K562 (cell line): Measurements from ENCODE around the gene PCSK5. TPM values are rescaled to one million over a fixed set of nuclear protein-coding genes. Genes with fewer than 3 reads are reported as not detected.

Source experiments
- CTCF ChIP-seq, 3 experiments: IDR thresholded peaks in 2 of 3; conservative IDR thresholded peaks in 1 of 3; 2 replicates each; pipeline ENCODE4 v1.5.1; 2011 to 2012; ENCODE audit warnings: low read length in 3 of 3, mild to moderate bottlenecking in 3 of 3, control low read depth in 2 of 3, improper control_type of control experiment in 1 of 3, inconsistent platforms in 1 of 3, low read depth in 1 of 3, mixed read lengths in 1 of 3, moderate library complexity in 1 of 3; ENCODE audit not compliant: insufficient read depth in 2 of 3
- FOSL1 ChIP-seq: fragments of 200-800 bp; sonication (Bioruptor generic); conservative IDR thresholded peaks from 2 replicates; pipeline ENCODE4 v1.6.1; 2016; ENCODE audit warnings: missing genetic modification characterization, missing compliant biosample characterization
- FOXA1 ChIP-seq: fragments of 450-650 bp; IDR thresholded peaks from 2 replicates; pipeline ENCODE4 v1.6.1; 2016; ENCODE audit warnings: mild to moderate bottlenecking, borderline replicate concordance
- HNRNPL ChIP-seq: fragments of 200-400 bp; formaldehyde crosslinking; IDR thresholded peaks from 2 replicates; pipeline ENCODE4 v1.6.1; 2017; ENCODE audit warnings: low read depth, mild to moderate bottlenecking, low read length
- HNRNPLL ChIP-seq: fragments of 200-400 bp; formaldehyde crosslinking; IDR thresholded peaks from 2 replicates; pipeline ENCODE4 v1.6.1; 2017; ENCODE audit warnings: low read length, low read depth, mild to moderate bottlenecking; ENCODE audit not compliant: poor library complexity, severe bottlenecking
- MAZ ChIP-seq, 2 experiments: fragments of 450-650 bp in 1 of 2; sonication (generic) in 1 of 2; formaldehyde crosslinking; IDR thresholded peaks in 1 of 2; conservative IDR thresholded peaks in 1 of 2; 2 replicates each; pipeline versions ENCODE4 v1.4.0 to v1.5.0; 2020; ENCODE audit warnings: mild to moderate bottlenecking in 1 of 2, missing genetic modification reagents in 1 of 2
- MYNN ChIP-seq, 2 experiments: sonication (generic); formaldehyde crosslinking in 1 of 2; IDR thresholded peaks; 2 replicates each; pipeline versions ENCODE4 v1.5.0 to v1.6.1; 2016 to 2020; ENCODE audit warnings: antibody characterized with exemption in 1 of 2, missing genetic modification reagents in 1 of 2
- NR3C1 ChIP-seq: sonication (generic); formaldehyde crosslinking; IDR thresholded peaks from 2 replicates; pipeline ENCODE4 v1.8.1; 2022; ENCODE audit warnings: missing genetic modification reagents
- POU5F1 ChIP-seq: fragments of 150-350 bp; IDR thresholded peaks from 2 replicates; pipeline ENCODE4 v1.6.1; 2014; ENCODE audit warnings: borderline replicate concordance, low read length, low read depth, mild to moderate bottlenecking; ENCODE audit not compliant: partially characterized antibody
- PRPF4 ChIP-seq: fragments of 200-400 bp; formaldehyde crosslinking; IDR thresholded peaks from one replicate; pipeline ENCODE4 v1.6.1; 2017; ENCODE audit warnings: low read length, low read depth, mild to moderate bottlenecking; ENCODE audit not compliant: insufficient read depth, poor library complexity, severe bottlenecking
- PTBP1 ChIP-seq: fragments of 200-400 bp; formaldehyde crosslinking; IDR thresholded peaks from 2 replicates; pipeline ENCODE4 v1.6.1; 2017; ENCODE audit warnings: low read depth, low read length
- RBM17 ChIP-seq: fragments of 200-400 bp; formaldehyde crosslinking; IDR thresholded peaks from 2 replicates; pipeline ENCODE4 v1.6.1; 2017; ENCODE audit warnings: low read depth, mild to moderate bottlenecking, low read length, borderline replicate concordance
- RFX1 ChIP-seq: fragments of 450-650 bp; IDR thresholded peaks from 2 replicates; pipeline ENCODE4 v1.6.1; 2016; ENCODE audit warnings: mild to moderate bottlenecking, moderate library complexity
- SIN3A ChIP-seq, 2 experiments: fragments of 150-350 bp in 1 of 2; IDR thresholded peaks; 2 replicates each; pipeline ENCODE4 v1.6.1; 2011 to 2016; ENCODE audit warnings: borderline replicate concordance in 2 of 2, low read depth in 2 of 2, low read length in 2 of 2, mild to moderate bottlenecking in 2 of 2, moderate library complexity in 2 of 2; ENCODE audit not compliant: control insufficient read depth in 1 of 2
- TCF7L2 ChIP-seq: fragments of 150-350 bp; IDR thresholded peaks from 2 replicates; pipeline ENCODE4 v1.6.1; 2016; ENCODE audit warnings: low read depth, mild to moderate bottlenecking, low read length, moderate library complexity
- ZKSCAN8 ChIP-seq: fragments of 200-800 bp; sonication (Bioruptor generic); IDR thresholded peaks from 2 replicates; pipeline ENCODE4 v1.6.1; 2016; ENCODE audit warnings: missing genetic modification characterization, missing compliant biosample characterization
- ZNF282 ChIP-seq: sonication (generic); formaldehyde crosslinking; IDR thresholded peaks from 2 replicates; pipeline ENCODE4 v1.8.1; 2023; ENCODE audit warnings: missing genetic modification reagents
- ZNF764 ChIP-seq: fragments of 250-450 bp; sonication (Bioruptor Pico); IDR thresholded peaks from 2 replicates; pipeline ENCODE4 v1.4.0; 2020; ENCODE audit warnings: low read depth, mild to moderate bottlenecking, moderate library complexity
- polyA plus RNA-seq, 8 experiments: library from polyadenylated mRNA; depleted of rRNA in 4 of 8; stranded (reverse) in 5 of 8; unstranded in 3 of 8; fragments of >200 nt; fragmentation: Nextera tagmentation in 2 of 8; fragmentation: Illumina TruSeq in 1 of 8; extraction: Ambion mirVana in 2 of 8; extraction: Trizol in 1 of 8; gene quantifications; 2 replicates each; pipeline versions ENCODE4 v1.2.1 to v1.2.3, GENCODE V29; 2011 to 2014; ENCODE audit warnings: inconsistent platforms in 1 of 8, missing spikeins in 1 of 8
- total RNA-seq, 7 experiments: library from RNA; depleted of rRNA in 6 of 7; stranded (reverse); fragments of >200 nt in 6 of 7; fragmentation: Illumina TruSeq in 2 of 7; extraction: Trizol in 2 of 7; gene quantifications; 2 replicates each; pipeline versions ENCODE4 v1.2.1 to v1.2.3, GENCODE V29; 2011 to 2021; ENCODE audit warnings: low replicate concordance in 1 of 7
- TF ChIP-seq, protein P1 (sequence below), 2 experiments: fragments of 450-650 bp; IDR thresholded peaks; 2 replicates each; pipeline ENCODE4 v1.6.1; 2016
- TF ChIP-seq, protein P2 (sequence below), 2 experiments: fragments of 450-650 bp; conservative IDR thresholded peaks; 2 replicates each; pipeline ENCODE4 v1.6.1; 2017; ENCODE audit warnings: mild to moderate bottlenecking in 2 of 2, moderate library complexity in 2 of 2
- TF ChIP-seq, protein P3 (sequence below): sonication (generic); formaldehyde crosslinking; IDR thresholded peaks from 2 replicates; pipeline ENCODE4 v1.8.0; 2022; ENCODE audit warnings: missing genetic modification reagents, mild to moderate bottlenecking, borderline replicate concordance

The PCSK5 gene
- total and polyA plus RNA-seq, 9 of the 15 experiments (the other 6 are each of a cell fraction or from before 2014, with no cell fraction given) = not detected

DNA sequence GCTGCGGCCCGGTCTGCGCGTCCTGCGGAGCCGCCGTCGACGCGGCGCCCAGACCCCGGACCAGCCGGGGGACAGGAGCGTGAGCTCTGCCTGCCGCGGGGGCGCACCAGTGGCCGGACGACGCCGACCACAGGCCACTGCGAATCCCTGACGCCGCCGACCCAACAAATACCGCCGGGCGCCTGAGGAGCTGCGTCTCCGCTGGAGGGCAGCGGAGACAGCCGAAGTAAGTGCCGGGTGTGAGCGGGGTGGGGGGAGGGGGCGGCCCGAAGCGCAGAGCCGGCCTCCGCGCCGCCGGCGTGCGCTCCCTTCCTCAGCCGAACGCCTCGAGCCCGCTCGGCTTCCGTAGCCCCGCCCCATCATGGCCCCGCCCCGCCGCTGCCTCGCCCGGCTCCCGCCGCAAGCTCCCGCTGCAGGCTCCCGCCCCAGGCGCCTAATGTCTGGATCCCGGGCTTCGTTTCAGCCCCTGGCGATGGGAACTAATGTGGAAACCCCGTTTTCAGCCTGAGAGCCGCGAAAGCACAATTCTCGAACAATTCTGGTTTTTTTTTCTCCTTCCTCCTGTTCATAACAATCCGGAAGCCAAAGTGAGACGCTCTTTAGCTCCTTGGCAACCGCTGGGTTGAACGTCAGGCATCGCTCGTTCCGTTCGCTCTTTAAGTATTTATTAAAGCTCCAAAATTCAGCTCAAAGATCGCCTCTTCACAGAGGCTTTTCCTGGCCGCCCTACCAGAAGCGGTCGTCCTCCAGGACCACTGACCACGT, 503.9 kb downstream of the PCSK5 start, which contains the start of gene RFK (continued):
- TF ChIP-seq CTCF (IDR thresholded peaks at IDR 0.05 in 2 of 3, conservative IDR thresholded peaks at IDR 0.05 in 1 of 3; ENCODE audit: insufficient read depth in 2 of 3, low read depth in 1 of 3, low read length in 3 of 3) (peak; percentile 39 to 80 (median 74); a peak in 4 of 6 replicates), HNRNPL (no peak), POU5F1 (no peak), ZKSCAN8 (no peak), PTBP1 (no peak), TCF7L2 (no peak), PRPF4 (no peak), NR3C1 (CRISPR knock-in tag) (no peak), SIN3A (IDR thresholded peaks at IDR 0.05; ENCODE audit: borderline replicate concordance in 2 of 2, control insufficient read depth in 1 of 2, low read depth in 2 of 2, low read length in 2 of 2) (peak; percentile 29 to 56; a peak in 2 of 4 replicates), FOXA1 (no peak), MAZ (CRISPR knock-in tag; conservative IDR thresholded peaks at IDR 0.05 in 1 of 2, IDR thresholded peaks at IDR 0.05 in 1 of 2) (peak; percentile 70 to 75), MYNN (IDR thresholded peaks at IDR 0.05) (0 out of 2 replicates have a peak, but pooled peaks have one; percentile 6), MYNN (CRISPR knock-in tag; IDR thresholded peaks at IDR 0.05) (no peak), RBM17 (no peak), ZNF764 (CRISPR knock-in tag) (no peak), HNRNPLL (peak; percentile 69), ZNF282 (CRISPR knock-in tag) (no peak), FOSL1 (tag) (peak; percentile 62), RFX1 (peak; percentile 89)
- TF ChIP-seq, protein P1, sequence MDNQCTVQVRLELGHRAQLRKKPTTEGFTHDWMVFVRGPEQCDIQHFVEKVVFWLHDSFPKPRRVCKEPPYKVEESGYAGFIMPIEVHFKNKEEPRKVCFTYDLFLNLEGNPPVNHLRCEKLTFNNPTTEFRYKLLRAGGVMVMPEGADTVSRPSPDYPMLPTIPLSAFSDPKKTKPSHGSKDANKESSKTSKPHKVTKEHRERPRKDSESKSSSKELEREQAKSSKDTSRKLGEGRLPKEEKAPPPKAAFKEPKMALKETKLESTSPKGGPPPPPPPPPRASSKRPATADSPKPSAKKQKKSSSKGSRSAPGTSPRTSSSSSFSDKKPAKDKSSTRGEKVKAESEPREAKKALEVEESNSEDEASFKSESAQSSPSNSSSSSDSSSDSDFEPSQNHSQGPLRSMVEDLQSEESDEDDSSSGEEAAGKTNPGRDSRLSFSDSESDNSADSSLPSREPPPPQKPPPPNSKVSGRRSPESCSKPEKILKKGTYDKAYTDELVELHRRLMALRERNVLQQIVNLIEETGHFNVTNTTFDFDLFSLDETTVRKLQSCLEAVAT (IDR thresholded peaks at IDR 0.05) = no peak
- TF ChIP-seq, protein P2, sequence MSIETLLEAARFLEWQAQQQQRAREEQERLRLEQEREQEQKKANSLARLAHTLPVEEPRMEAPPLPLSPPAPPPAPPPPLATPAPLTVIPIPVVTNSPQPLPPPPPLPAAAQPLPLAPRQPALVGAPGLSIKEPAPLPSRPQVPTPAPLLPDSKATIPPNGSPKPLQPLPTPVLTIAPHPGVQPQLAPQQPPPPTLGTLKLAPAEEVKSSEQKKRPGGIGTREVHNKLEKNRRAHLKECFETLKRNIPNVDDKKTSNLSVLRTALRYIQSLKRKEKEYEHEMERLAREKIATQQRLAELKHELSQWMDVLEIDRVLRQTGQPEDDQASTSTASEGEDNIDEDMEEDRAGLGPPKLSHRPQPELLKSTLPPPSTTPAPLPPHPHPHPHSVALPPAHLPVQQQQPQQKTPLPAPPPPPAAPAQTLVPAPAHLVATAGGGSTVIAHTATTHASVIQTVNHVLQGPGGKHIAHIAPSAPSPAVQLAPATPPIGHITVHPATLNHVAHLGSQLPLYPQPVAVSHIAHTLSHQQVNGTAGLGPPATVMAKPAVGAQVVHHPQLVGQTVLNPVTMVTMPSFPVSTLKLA (conservative IDR thresholded peaks at IDR 0.05) = peak in 1 of 2 experiments; percentile 57; a peak in 2 of 4 replicates
- TF ChIP-seq, protein P3, sequence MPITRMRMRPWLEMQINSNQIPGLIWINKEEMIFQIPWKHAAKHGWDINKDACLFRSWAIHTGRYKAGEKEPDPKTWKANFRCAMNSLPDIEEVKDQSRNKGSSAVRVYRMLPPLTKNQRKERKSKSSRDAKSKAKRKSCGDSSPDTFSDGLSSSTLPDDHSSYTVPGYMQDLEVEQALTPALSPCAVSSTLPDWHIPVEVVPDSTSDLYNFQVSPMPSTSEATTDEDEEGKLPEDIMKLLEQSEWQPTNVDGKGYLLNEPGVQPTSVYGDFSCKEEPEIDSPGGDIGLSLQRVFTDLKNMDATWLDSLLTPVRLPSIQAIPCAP (CRISPR knock-in tag) = no peak
